K562 (cell line): ENCODE data around the gene ERICH2. TPM values are rescaled to one million over a fixed set of nuclear protein-coding genes. Genes with fewer than 3 reads are reported as not detected.
A peak's percentile ranks its signal among the peaks of the same experiment; 100 is the strongest.

Source experiments
- ATF4 ChIP-seq: fragments of 450-650 bp; formaldehyde crosslinking; IDR thresholded peaks from 2 replicates; pipeline ENCODE4 v1.4.0; 2022; ENCODE audit warnings: mild to moderate bottlenecking, moderate library complexity
- ATF6 ChIP-seq: sonication (generic); formaldehyde crosslinking; IDR thresholded peaks from 2 replicates; pipeline ENCODE4 v1.4.0; 2020; ENCODE audit warnings: mild to moderate bottlenecking, missing genetic modification reagents
- ATF7 ChIP-seq: fragments of 450-650 bp; IDR thresholded peaks from 2 replicates; pipeline ENCODE4 v1.7.1; 2014; ENCODE audit warnings: mild to moderate bottlenecking, moderate library complexity
- BRD4 ChIP-seq: fragments of 200-600 bp; sonication (generic); IDR thresholded peaks from 2 replicates; pipeline ENCODE4 v1.6.1; 2017; ENCODE audit warnings: inconsistent platforms
- E2F4 ChIP-seq: sonication (generic); formaldehyde crosslinking; IDR thresholded peaks from 2 replicates; pipeline ENCODE4 v1.8.0; 2022; ENCODE audit warnings: mild to moderate bottlenecking, low read depth, missing genetic modification reagents
- GATAD2A ChIP-seq: fragments of 450-650 bp; IDR thresholded peaks from 2 replicates; pipeline ENCODE4 v1.6.1; 2017
- ILK ChIP-seq: fragments of 450-650 bp; IDR thresholded peaks from 2 replicates; pipeline ENCODE4 v1.6.1; 2016; ENCODE audit warnings: missing genetic modification characterization, low read depth, mild to moderate bottlenecking, missing compliant biosample characterization, moderate library complexity, borderline replicate concordance
- REST ChIP-seq, 2 experiments: fragments of 450-650 bp; formaldehyde crosslinking in 1 of 2; IDR thresholded peaks; 2 replicates each; pipeline versions ENCODE4 v1.4.0 to v1.6.1; 2014 to 2020; ENCODE audit warnings: mild to moderate bottlenecking in 2 of 2, borderline replicate concordance in 1 of 2, low read depth in 1 of 2
- ZNF146 ChIP-seq: IDR thresholded peaks from one replicate; pipeline ENCODE4 v1.6.1; 2018; ENCODE audit warnings: missing compliant biosample characterization; ENCODE audit not compliant: unreplicated experiment
- ZNF224 ChIP-seq: sonication (generic); formaldehyde crosslinking; IDR thresholded peaks from 2 replicates; pipeline ENCODE4 v1.8.0; 2022; ENCODE audit warnings: mild to moderate bottlenecking, missing genetic modification reagents
- ZNF511 ChIP-seq: sonication (generic); formaldehyde crosslinking; IDR thresholded peaks from 2 replicates; pipeline ENCODE4 v1.8.0; 2022; ENCODE audit warnings: mild to moderate bottlenecking, missing genetic modification reagents
- ZNF766 ChIP-seq: fragments of 200-800 bp; sonication (Bioruptor generic); conservative IDR thresholded peaks from 2 replicates; pipeline ENCODE4 v1.6.1; 2016; ENCODE audit warnings: missing genetic modification characterization, missing compliant biosample characterization
- polyA plus RNA-seq, 8 experiments: library from polyadenylated mRNA; depleted of rRNA in 4 of 8; stranded (reverse) in 5 of 8; unstranded in 3 of 8; fragments of >200 nt; fragmentation: Nextera tagmentation in 2 of 8; fragmentation: Illumina TruSeq in 1 of 8; extraction: Ambion mirVana in 2 of 8; extraction: Trizol in 1 of 8; gene quantifications; 2 replicates each; pipeline versions ENCODE4 v1.2.1 to v1.2.3, GENCODE V29; 2011 to 2014; ENCODE audit warnings: inconsistent platforms in 1 of 8, missing spikeins in 1 of 8
- total RNA-seq, 7 experiments: library from RNA; depleted of rRNA in 6 of 7; stranded (reverse); fragments of >200 nt in 6 of 7; fragmentation: Illumina TruSeq in 2 of 7; extraction: Trizol in 2 of 7; gene quantifications; 2 replicates each; pipeline versions ENCODE4 v1.2.1 to v1.2.3, GENCODE V29; 2011 to 2021; ENCODE audit warnings: low replicate concordance in 1 of 7

ERICH2 gene
- total and polyA plus RNA-seq, 9 of the 15 experiments (the other 6 are each of a cell fraction or from before 2014, with no cell fraction given), result 0.85 to 2.4 (median 1.6) TPM

GRCh38 chr2:170743530-170744239 is 26.5 kb upstream of the ERICH2 start (continued):
- TF ChIP-seq REST (IDR thresholded peaks at IDR 0.05; ENCODE audit: borderline replicate concordance) (no peak), REST (CRISPR knock-in tag; IDR thresholded peaks at IDR 0.05; ENCODE audit: low read depth) (no peak), E2F4 (CRISPR knock-in tag) (no peak), BRD4 (no peak), ZNF146 (CRISPR knock-in tag) (no peak), ZNF511 (CRISPR knock-in tag) (no peak), ZNF766 (CRISPR knock-in tag) (no peak), ATF6 (CRISPR knock-in tag) (no peak), ATF4 (CRISPR knock-in tag) (no peak), ILK (tag) (no peak), GATAD2A (0 out of 2 replicates have a peak, but pooled peaks have one; percentile 42), ATF7 (peak; percentile 15), ZNF224 (CRISPR knock-in tag) (no peak)
